IMR-90 (cell line): Measurements from ENCODE around the gene DOLPP1.
A peak's percentile ranks its signal among the peaks of the same experiment; 100 is the strongest.

Source experiments
- CTCF ChIP-seq: conservative IDR thresholded peaks from 2 replicates; pipeline ENCODE4 v1.5.1; 2012; ENCODE audit warnings: mild to moderate bottlenecking, low read depth, low read length, improper control_type of control experiment
- MXI1 ChIP-seq: IDR thresholded peaks from 2 replicates; pipeline ENCODE4 v1.6.1; 2012; ENCODE audit warnings: low read depth, mild to moderate bottlenecking, low read length, moderate library complexity, borderline replicate concordance
- POLR2A ChIP-seq: IDR thresholded peaks from 2 replicates; pipeline ENCODE4 v1.6.1; 2012; ENCODE audit warnings: mild to moderate bottlenecking, low read depth, low read length
- RCOR1 ChIP-seq: IDR thresholded peaks from 2 replicates; pipeline ENCODE4 v1.6.1; 2012; ENCODE audit warnings: mild to moderate bottlenecking, low read length, improper control_type of control experiment; ENCODE audit not compliant: insufficient replicate concordance

DNA sequence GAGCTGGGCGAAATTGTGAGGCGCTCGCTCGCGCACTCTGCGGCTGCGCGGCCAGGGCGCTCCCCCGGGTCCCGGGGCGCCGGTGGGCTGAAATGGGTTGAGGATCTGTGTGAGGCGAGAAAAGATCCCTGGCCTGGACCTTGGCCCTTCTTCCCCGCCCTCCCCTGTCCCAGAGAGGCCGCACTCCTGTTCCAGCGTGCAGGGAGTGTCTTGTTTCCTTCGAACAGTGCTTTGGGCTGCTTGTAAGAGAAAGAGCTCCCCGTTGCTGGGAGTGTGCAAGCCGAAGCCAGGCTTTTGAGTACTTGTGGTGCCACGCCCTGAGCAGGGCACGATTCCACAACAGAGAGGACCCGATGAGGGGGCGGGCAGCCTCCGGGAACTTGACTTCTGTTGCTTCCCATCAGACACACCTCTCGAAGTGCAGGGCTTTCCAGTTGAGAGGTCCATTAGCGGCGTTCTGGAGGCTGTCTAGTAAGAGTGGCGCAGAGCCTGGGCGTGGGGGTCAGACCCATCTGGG is 535 bp downstream of the DOLPP1 start:
- no peak for TF ChIP-seq CTCF
- TF ChIP-seq POLR2A, result no peak
- TF ChIP-seq RCOR1, result peak; percentile 29
- no peak for TF ChIP-seq MXI1
